K562 (cell line): ENCODE measurements around the gene TMEM143. TPM values are rescaled to one million over a fixed set of nuclear protein-coding genes. Genes with fewer than 3 reads are reported as not detected.
"Not testable (repeated sequence)": the region's sequence is repeated elsewhere in the genome, so short reads cannot be mapped to it uniquely, and the experiment has no call there.

Source experiments
- ATAC-seq: fragments of 200-7000 bp; cut with Tn5 transposase; 3 replicates; pipeline ENCODE4 v1.9.1; 2020; ENCODE audit warnings: moderate library complexity
- BruUV-seq: library from RNA; stranded (reverse); fragments of 400-500 nt; replicated peaks from 2 replicates; lab custom pipeline; 2021; lab: Mats Ljungman, UMichigan
- CTCF ChIA-PET: fragments of 300-600 bp; formaldehyde crosslinking; extraction: SDS; loops from one replicate; lab custom pipeline; 2021; ENCODE audit warnings: low intra/inter-chr PET ratio; lab: Yijun Ruan, JAX
- POLR2A ChIA-PET: fragments of 300-600, 350-650 bp; sonication (Branson Sonifier 250); formaldehyde crosslinking; extraction: SDS; loops from one replicate; lab custom pipeline; 2021; ENCODE audit warnings: antibody characterized with exemption, inconsistent platforms; lab: Yijun Ruan, JAX
- DNase-seq, 4 experiments: peaks; one replicate each; pipeline versions ENCODE4 v3.0.0 to v3.0.0-alpha.2; 2011 to 2018; ENCODE audit warnings: low spot score in 3 of 4, mixed read lengths in 3 of 4; ENCODE audit errors: extremely low read depth in 1 of 4
- FAIRE-seq: peaks from 2 replicates; lab custom pipeline; 2011; peaks lifted over from hg19 to GRCh38; lab: Jason Lieb, UNC
- H2AFZ ChIP-seq: 2 replicates; pipeline ENCODE4 v1.6.0; 2011; ENCODE audit warnings: low read depth, low read length, control low read depth, inconsistent platforms
- H3K27ac ChIP-seq: fragments of 200-600 bp; 3 replicates; pipeline ENCODE4 v1.8.0; 2011; ENCODE audit warnings: low read depth, mild to moderate bottlenecking, control low read depth, inconsistent platforms, low read length, moderate library complexity, mixed read lengths; ENCODE audit errors: extremely low read depth
- H3K27me3 ChIP-seq, 2 experiments: fragments of 300-600 bp in 1 of 2; 2 replicates in 1 of 2; 3 replicates in 1 of 2; pipeline versions ENCODE4 v1.6.0 to v1.8.0; 2011; ENCODE audit warnings: inconsistent platforms in 2 of 2, low read length in 2 of 2, mild to moderate bottlenecking in 1 of 2, mixed read lengths in 1 of 2, moderate library complexity in 1 of 2; ENCODE audit not compliant: control insufficient read depth in 2 of 2, insufficient read depth in 2 of 2
- H3K36me3 ChIP-seq: fragments of 300-600 bp; 3 replicates; pipeline ENCODE4 v1.8.0; 2011; ENCODE audit warnings: mild to moderate bottlenecking, low read length, inconsistent platforms; ENCODE audit not compliant: control insufficient read depth, insufficient read depth
- H3K4me1 ChIP-seq, 2 experiments: fragments of 200-600 bp in 1 of 2; replicated peaks in 1 of 2; 2 replicates in 1 of 2; 3 replicates in 1 of 2; pipeline versions ENCODE4 v1.5.1 to v1.8.0; 2011; ENCODE audit warnings: inconsistent platforms in 2 of 2, low read length in 2 of 2, mild to moderate bottlenecking in 1 of 2, mixed read lengths in 1 of 2, moderate library complexity in 1 of 2; ENCODE audit not compliant: control insufficient read depth in 2 of 2, insufficient read depth in 2 of 2
- H3K4me2 ChIP-seq: 2 replicates; pipeline ENCODE4 v1.6.1; 2011; ENCODE audit warnings: low read length, control low read depth, inconsistent platforms, mixed read lengths; ENCODE audit not compliant: insufficient read depth
- H3K4me3 ChIP-seq: fragments of 200-600 bp; sonication (generic), shearing (Covaris generic); 2 replicates; pipeline ENCODE4 v1.5.1; 2016; ENCODE audit warnings: control low read depth, inconsistent platforms
- H3K79me2 ChIP-seq: fragments of 200-600 bp; 3 replicates; pipeline ENCODE4 v1.8.0; 2011; ENCODE audit warnings: low read length, inconsistent platforms; ENCODE audit not compliant: control insufficient read depth, insufficient read depth
- H3K9ac ChIP-seq, 2 experiments: 2 replicates each; pipeline versions ENCODE4 v1.6.0 to v1.6.1; 2011; ENCODE audit warnings: low read depth in 2 of 2, low read length in 2 of 2, control low read depth in 1 of 2, inconsistent platforms in 1 of 2, mild to moderate bottlenecking in 1 of 2, mixed read lengths in 1 of 2; ENCODE audit not compliant: insufficient read depth in 1 of 2
- H3K9me1 ChIP-seq: one replicate; pipeline ENCODE4 v1.6.0; 2011; ENCODE audit warnings: inconsistent platforms, mild to moderate bottlenecking, low read length, moderate library complexity; ENCODE audit not compliant: control insufficient read depth, insufficient read depth
- H3K9me3 ChIP-seq: replicated peaks from 2 replicates; pipeline ENCODE4 v1.5.1; 2011; ENCODE audit warnings: low read depth, low read length, inconsistent platforms; ENCODE audit not compliant: control insufficient read depth, insufficient read depth
- H4K20me1 ChIP-seq: replicated peaks from 2 replicates; pipeline ENCODE4 v1.6.1; 2011; ENCODE audit warnings: low read length, inconsistent platforms, mixed read lengths; ENCODE audit not compliant: control insufficient read depth, insufficient read depth
- ZBTB7A ChIP-seq: IDR thresholded peaks from 2 replicates; pipeline ENCODE4 v1.6.1; 2011; ENCODE audit warnings: low read depth, mild to moderate bottlenecking, low read length, moderate library complexity, borderline replicate concordance; ENCODE audit not compliant: control insufficient read depth
- WGBS: fragments of 100-300 bp; shearing (Covaris generic); methylation state at CpG from one replicate; pipeline ENCODE4 v1.1.6; 2016; ENCODE audit warnings: low coverage, mixed read lengths; ENCODE audit not compliant: insufficient coverage; ENCODE audit errors: missing lambda C conversion rate; 5-methylcytosine and 5-hydroxymethylcytosine counted together
- in situ Hi-C: fragments of 300-500 bp; cut with MboI; formaldehyde crosslinking; loops from 4 replicates; pipeline ENCODE4 v1.15.0; 2018; ENCODE audit warnings: inconsistent platforms, mixed read lengths
- intact Hi-C: fragments of 100-400 bp; cut with micrococcal nuclease; formaldehyde crosslinking; loops from 2 replicates; pipeline ENCODE4 v1.14.2; 2022
- polyA plus RNA-seq, 8 experiments: library from polyadenylated mRNA; depleted of rRNA in 4 of 8; stranded (reverse) in 5 of 8; unstranded in 3 of 8; fragments of >200 nt; fragmentation: Nextera tagmentation in 2 of 8; fragmentation: Illumina TruSeq in 1 of 8; extraction: Ambion mirVana in 2 of 8; extraction: Trizol in 1 of 8; gene quantifications; 2 replicates each; pipeline versions ENCODE4 v1.2.1 to v1.2.3, GENCODE V29; 2011 to 2014; ENCODE audit warnings: inconsistent platforms in 1 of 8, missing spikeins in 1 of 8
- total RNA-seq, 7 experiments: library from RNA; depleted of rRNA in 6 of 7; stranded (reverse); fragments of >200 nt in 6 of 7; fragmentation: Illumina TruSeq in 2 of 7; extraction: Trizol in 2 of 7; gene quantifications; 2 replicates each; pipeline versions ENCODE4 v1.2.1 to v1.2.3, GENCODE V29; 2011 to 2021; ENCODE audit warnings: low replicate concordance in 1 of 7

TMEM143 gene
- total and polyA plus RNA-seq, 9 of the 15 experiments (the other 6 are each of a cell fraction or from before 2014, with no cell fraction given) = 0.66 to 8.8 (median 4.3) TPM

DNA sequence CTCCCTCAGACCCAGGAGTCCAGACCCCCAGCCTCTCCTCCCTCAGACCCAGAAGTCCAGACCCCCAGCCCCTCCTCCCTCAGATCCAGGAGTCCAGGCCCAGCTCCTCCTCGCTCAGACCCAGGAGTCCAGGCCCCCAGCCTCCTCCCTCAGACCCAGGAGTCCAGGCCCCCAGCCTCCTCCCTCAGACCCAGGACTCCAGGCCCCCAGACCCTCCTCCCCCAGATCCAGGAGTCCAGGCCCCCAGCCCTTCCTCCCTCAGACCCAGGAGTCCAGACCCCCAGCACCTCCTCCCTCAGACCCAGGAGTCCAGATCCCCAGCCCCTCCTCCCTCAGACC lies 28.2 kb upstream of the TMEM143 start:
- peaks cover 19 to 69% of the 10 kb centered on the region in 2 experiments; a peak in 4 of 5 replicates for H3K4me1 ChIP-seq
- BruUV-seq, H3K27me3 ChIP-seq, in situ Hi-C loops, H3K4me3 ChIP-seq, FAIRE-seq, DNase-seq, H4K20me1 ChIP-seq, H3K9me3 ChIP-seq, ATAC-seq, H3K9me1 ChIP-seq: not testable (repeated sequence)
- H3K27ac ChIP-seq = peak overlapping the region; percentile 12; the same call in 1 of the 3 replicates
- WGBS = 0% methylated on average over 1 of the region's 1 CpG
- H3K36me3 ChIP-seq = peaks cover 25% of the 10 kb centered on the region
- ChIA-PET POLR2A (interaction anchor here (0.5 to 2.1 kb wide), 8 partner anchors 8 to 1806 kb away, joined by 3 to 13 read pairs (median 4); partner anchors contain the start of genes SYNGR4 and TMEM143), CTCF (interaction anchor here (1.4 kb wide), 1 partner anchor 192 kb away, joined by 4 read pairs; no protein-coding TSS in a partner anchor)
- peaks cover 22% of the 10 kb centered on the region for H3K79me2 ChIP-seq
- peak overlapping the region in 1 of 2 experiments; percentile 98; a peak in 2 of 4 replicates for H3K9ac ChIP-seq
- peak; percentile 19; the same call in 1 of the 2 replicates for TF ChIP-seq ZBTB7A
- peak overlapping the region; percentile 91; the same call in 1 of the 2 replicates for H3K4me2 ChIP-seq
- H2AFZ ChIP-seq = peak overlapping the region; percentile 94; the same call in 1 of the 2 replicates
- intact Hi-C loops = loop anchor here (10.0 kb wide), 2 partner anchors 67 to 103 kb away; partner anchors contain the start of gene EMP3
